H9 (cell line): ENCODE data around the gene LONP2. TPM values are rescaled to one million over a fixed set of nuclear protein-coding genes. Genes with fewer than 3 reads are reported as not detected.
A peak's percentile ranks its signal among the peaks of the same experiment; 100 is the strongest.

ENCODE experiments used
- DNase-seq: peaks from one replicate; pipeline ENCODE4 v3.0.0-alpha.2; 2017
- H2AFZ ChIP-seq: one replicate; pipeline ENCODE4 v1.6.1; 2013; ENCODE audit warnings: mild to moderate bottlenecking, low read length, control low read depth, moderate library complexity
- H2AK5ac ChIP-seq: 2 replicates; pipeline ENCODE4 v1.6.1; 2013; ENCODE audit warnings: low read length, control low read depth, mixed read lengths; ENCODE audit not compliant: insufficient read length
- H2BK120ac ChIP-seq: one replicate; pipeline ENCODE4 v1.6.1; 2013; ENCODE audit warnings: low read depth, mild to moderate bottlenecking, low read length, control low read depth, inconsistent platforms; ENCODE audit not compliant: poor library complexity, severe bottlenecking
- H2BK12ac ChIP-seq: 2 replicates; pipeline ENCODE4 v1.6.1; 2013; ENCODE audit warnings: low read length, control low read depth, mixed read lengths, low read depth; ENCODE audit not compliant: insufficient read length
- H2BK15ac ChIP-seq: 2 replicates; pipeline ENCODE4 v1.6.1; 2013; ENCODE audit warnings: low read depth, low read length, control low read depth
- H2BK20ac ChIP-seq: one replicate; pipeline ENCODE4 v1.6.1; 2013; ENCODE audit warnings: low read depth, mild to moderate bottlenecking, low read length, control low read depth, inconsistent platforms; ENCODE audit not compliant: poor library complexity, severe bottlenecking
- H2BK5ac ChIP-seq: 2 replicates; pipeline ENCODE4 v1.6.1; 2013; ENCODE audit warnings: low read length, control low read depth, mixed read lengths; ENCODE audit not compliant: insufficient read length
- H3K14ac ChIP-seq: 2 replicates; pipeline ENCODE4 v1.6.1; 2013; ENCODE audit warnings: low read length, control low read depth; ENCODE audit not compliant: insufficient read depth
- H3K18ac ChIP-seq: 2 replicates; pipeline ENCODE4 v1.6.1; 2013; ENCODE audit warnings: low read depth, mild to moderate bottlenecking, mixed read lengths, low read length, control low read depth; ENCODE audit not compliant: insufficient read length
- H3K23ac ChIP-seq: 2 replicates; pipeline ENCODE4 v1.6.1; 2013; ENCODE audit warnings: low read length, control low read depth, mixed read lengths, low read depth; ENCODE audit not compliant: insufficient read length
- H3K23me2 ChIP-seq: 2 replicates; pipeline ENCODE4 v1.6.1; 2013; ENCODE audit warnings: low read depth, mild to moderate bottlenecking, mixed read lengths, low read length, control low read depth; ENCODE audit not compliant: insufficient read length, poor library complexity, severe bottlenecking
- H3K27ac ChIP-seq: 2 replicates; pipeline ENCODE4 v1.5.1; 2013; ENCODE audit warnings: low read length, control low read depth, mixed read lengths, low read depth; ENCODE audit not compliant: insufficient read length
- H3K27me3 ChIP-seq: 2 replicates; pipeline ENCODE4 v1.6.1; 2013; ENCODE audit warnings: low read length, control low read depth, inconsistent platforms; ENCODE audit not compliant: insufficient read depth
- H3K4ac ChIP-seq: 2 replicates; pipeline ENCODE4 v1.6.1; 2013; ENCODE audit warnings: low read depth, mild to moderate bottlenecking, control low read depth, inconsistent platforms, low read length, moderate library complexity
- H3K4me1 ChIP-seq: 2 replicates; pipeline ENCODE4 v1.6.1; 2013; ENCODE audit warnings: low read length, control low read depth, inconsistent platforms; ENCODE audit not compliant: insufficient read depth
- H3K4me2 ChIP-seq: 2 replicates; pipeline ENCODE4 v1.6.1; 2013; ENCODE audit warnings: low read length, control low read depth, mixed read lengths; ENCODE audit not compliant: insufficient read length, insufficient read depth
- H3K56ac ChIP-seq: 2 replicates; pipeline ENCODE4 v1.6.1; 2013; ENCODE audit warnings: low read depth, mild to moderate bottlenecking, mixed read lengths, low read length, control low read depth; ENCODE audit not compliant: insufficient read length
- H3K79me1 ChIP-seq: 2 replicates; pipeline ENCODE4 v1.6.1; 2013; ENCODE audit warnings: low read depth, mild to moderate bottlenecking, moderate library complexity, low read length, control low read depth, inconsistent platforms; ENCODE audit not compliant: insufficient read depth, poor library complexity, severe bottlenecking
- H3K79me2 ChIP-seq: 2 replicates; pipeline ENCODE4 v1.6.1; 2013; ENCODE audit warnings: low read length, control low read depth, inconsistent platforms; ENCODE audit not compliant: insufficient read depth
- H3K9ac ChIP-seq: 2 replicates; pipeline ENCODE4 v1.6.1; 2013; ENCODE audit warnings: low read length, control low read depth, mixed read lengths; ENCODE audit not compliant: insufficient read length; ENCODE audit errors: extremely low read depth
- H3K9me3 ChIP-seq: one replicate; pipeline ENCODE4 v1.6.1; 2013; ENCODE audit warnings: low read depth, low read length, inconsistent platforms; ENCODE audit not compliant: control insufficient read depth
- H3T11ph ChIP-seq: one replicate; pipeline ENCODE4 v1.6.1; 2013; ENCODE audit warnings: mild to moderate bottlenecking, low read length, control low read depth, inconsistent platforms
- H4K20me1 ChIP-seq: one replicate; pipeline ENCODE4 v1.6.1; 2013; ENCODE audit not compliant: control insufficient read depth, insufficient read length, insufficient read depth
- H4K5ac ChIP-seq: 2 replicates; pipeline ENCODE4 v1.6.1; 2013; ENCODE audit warnings: low read depth, mild to moderate bottlenecking, mixed read lengths, low read length, control low read depth; ENCODE audit not compliant: insufficient read length
- H4K8ac ChIP-seq: replicated peaks from 2 replicates; pipeline ENCODE4 v1.6.1; 2013; ENCODE audit warnings: low read length, control low read depth, mixed read lengths, low read depth; ENCODE audit not compliant: insufficient read length
- H4K91ac ChIP-seq: 2 replicates; pipeline ENCODE4 v1.6.1; 2013; ENCODE audit warnings: low read depth, mild to moderate bottlenecking, moderate library complexity, mixed read lengths, low read length, control low read depth; ENCODE audit not compliant: insufficient read length
- H3K27ac Mint-ChIP-seq, 3 experiments: 2 replicates in 2 of 3; 3 replicates in 1 of 3; pipeline ENCODE4 v1.8.0; 2020 to 2021; ENCODE audit warnings: mixed read lengths in 3 of 3, mild to moderate bottlenecking in 1 of 3, moderate library complexity in 1 of 3
- H3K27me3 Mint-ChIP-seq: 2 replicates; pipeline ENCODE4 v1.8.0; 2021; ENCODE audit warnings: low read depth, mild to moderate bottlenecking, moderate library complexity, mixed read lengths
- H3K36me3 Mint-ChIP-seq, 3 experiments: 2 replicates in 2 of 3; 3 replicates in 1 of 3; pipeline ENCODE4 v1.8.0; 2020 to 2021; ENCODE audit warnings: low read depth in 3 of 3, mixed read lengths in 3 of 3; ENCODE audit not compliant: insufficient read depth in 1 of 3
- H3K4me1 Mint-ChIP-seq, 2 experiments: 2 replicates each; pipeline ENCODE4 v1.8.0; 2020; ENCODE audit warnings: mixed read lengths in 2 of 2
- H3K4me3 Mint-ChIP-seq, 2 experiments: 2 replicates in 1 of 2; 3 replicates in 1 of 2; pipeline ENCODE4 v1.8.0; 2020 to 2021; ENCODE audit warnings: mild to moderate bottlenecking in 2 of 2, mixed read lengths in 2 of 2, moderate library complexity in 1 of 2
- H3K9me3 Mint-ChIP-seq, 2 experiments: 2 replicates in 1 of 2; 3 replicates in 1 of 2; pipeline ENCODE4 v1.8.0; 2020; ENCODE audit warnings: mild to moderate bottlenecking in 2 of 2, mixed read lengths in 2 of 2, moderate library complexity in 1 of 2
- WGBS: extraction: QIAGEN DNeasy Blood & Tissue Kit; methylation state at CpG from one replicate; pipeline ENCODE4 v1.1.7; 2013; ENCODE audit warnings: missing lambda C conversion rate, low lambda C conversion rate, mixed read lengths; ENCODE audit not compliant: insufficient read length; ENCODE audit errors: extremely low coverage; 5-methylcytosine and 5-hydroxymethylcytosine counted together
- total RNA-seq: library from RNA; stranded (reverse); gene quantifications from 2 replicates; pipeline ENCODE4 v1.2.1, GENCODE V29; 2021
- TF ChIP-seq, protein P1 (sequence below): fragments of 200-600 bp; sonication (generic); conservative IDR thresholded peaks from 3 replicates; pipeline ENCODE4 v1.8.0; 2021; ENCODE audit warnings: antibody characterized with exemption, mild to moderate bottlenecking

LONP2 gene
- total RNA-seq, 1 experiment from 2014 or later, result 27.8 TPM

DNA sequence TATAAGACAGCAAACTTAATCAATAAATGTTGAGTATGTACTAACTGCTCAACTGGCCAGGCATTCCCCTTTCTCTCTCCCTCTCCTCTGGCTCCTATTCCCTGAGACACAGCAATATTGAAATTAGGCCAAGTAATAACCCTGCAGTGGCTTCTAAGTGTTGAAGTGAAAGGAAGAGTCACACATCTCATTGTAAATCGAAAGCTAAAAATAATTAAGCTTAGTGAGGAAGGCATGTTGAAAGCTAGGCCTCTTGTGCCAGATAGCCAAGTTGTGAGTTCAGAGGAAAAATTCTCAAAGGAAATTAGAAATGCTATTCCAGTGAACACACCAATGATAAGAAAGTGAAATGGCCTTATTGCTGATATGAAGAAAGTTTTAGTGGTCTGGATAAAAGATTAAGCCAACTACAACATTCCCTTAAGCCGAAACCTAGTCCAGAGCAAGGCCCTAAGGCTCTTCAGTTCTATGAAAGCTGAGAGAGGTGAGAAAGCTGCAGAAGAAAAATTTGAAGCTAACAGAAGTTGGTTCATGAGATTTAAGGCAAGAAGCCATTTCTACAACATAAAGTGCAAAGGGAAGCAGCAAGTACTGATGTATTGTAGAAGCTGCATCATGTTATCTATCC lies 38.6 kb downstream of the LONP2 start:
- H4K20me1 ChIP-seq, result no peaks in the 10 kb centered on the region
- no peak overlapping the region for H4K8ac ChIP-seq
- no peaks in the 10 kb centered on the region for H3K27me3 ChIP-seq
- no peak overlapping the region for H2AK5ac ChIP-seq
- no peak overlapping the region for H3K23ac ChIP-seq
- H4K91ac ChIP-seq, result no peak overlapping the region
- H3K9ac ChIP-seq, result no peak overlapping the region
- no peak overlapping the region for H3K56ac ChIP-seq
- H3K18ac ChIP-seq, result no peak overlapping the region
- TF ChIP-seq, protein P1, sequence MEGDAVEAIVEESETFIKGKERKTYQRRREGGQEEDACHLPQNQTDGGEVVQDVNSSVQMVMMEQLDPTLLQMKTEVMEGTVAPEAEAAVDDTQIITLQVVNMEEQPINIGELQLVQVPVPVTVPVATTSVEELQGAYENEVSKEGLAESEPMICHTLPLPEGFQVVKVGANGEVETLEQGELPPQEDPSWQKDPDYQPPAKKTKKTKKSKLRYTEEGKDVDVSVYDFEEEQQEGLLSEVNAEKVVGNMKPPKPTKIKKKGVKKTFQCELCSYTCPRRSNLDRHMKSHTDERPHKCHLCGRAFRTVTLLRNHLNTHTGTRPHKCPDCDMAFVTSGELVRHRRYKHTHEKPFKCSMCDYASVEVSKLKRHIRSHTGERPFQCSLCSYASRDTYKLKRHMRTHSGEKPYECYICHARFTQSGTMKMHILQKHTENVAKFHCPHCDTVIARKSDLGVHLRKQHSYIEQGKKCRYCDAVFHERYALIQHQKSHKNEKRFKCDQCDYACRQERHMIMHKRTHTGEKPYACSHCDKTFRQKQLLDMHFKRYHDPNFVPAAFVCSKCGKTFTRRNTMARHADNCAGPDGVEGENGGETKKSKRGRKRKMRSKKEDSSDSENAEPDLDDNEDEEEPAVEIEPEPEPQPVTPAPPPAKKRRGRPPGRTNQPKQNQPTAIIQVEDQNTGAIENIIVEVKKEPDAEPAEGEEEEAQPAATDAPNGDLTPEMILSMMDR, result no peak
- Mint-ChIP-seq H3K36me3 (peaks cover 21 to 41% (median 25%) of the 10 kb centered on the region in 3 experiments), H3K27me3 (no peaks in the 10 kb centered on the region), H3K4me3 (no peak overlapping the region), H3K27ac (peak overlapping the region in 1 of 3 experiments; percentile 90; a peak in 4 of 7 replicates), H3K9me3 (peaks cover 15% of the 10 kb centered on the region in 2 experiments), H3K4me1 (peaks cover 8 to 15% of the 10 kb centered on the region in 2 experiments)
- no peaks in the 10 kb centered on the region for H3K79me2 ChIP-seq
- no peak overlapping the region for H3T11ph ChIP-seq
- no peak overlapping the region for H2AFZ ChIP-seq
- no peak overlapping the region for H3K27ac ChIP-seq
- H2BK15ac ChIP-seq, result no peak overlapping the region
- peaks cover 4% of the 10 kb centered on the region for H3K4me1 ChIP-seq
- no peak overlapping the region for H2BK5ac ChIP-seq
- no peak overlapping the region for H3K4me2 ChIP-seq
- H3K23me2 ChIP-seq, result no peaks in the 10 kb centered on the region
- H3K14ac ChIP-seq, result no peak overlapping the region
- H3K79me1 ChIP-seq, result no peaks in the 10 kb centered on the region
- H2BK20ac ChIP-seq, result no peak overlapping the region
- H4K5ac ChIP-seq, result no peak overlapping the region
- no peak overlapping the region for H3K4ac ChIP-seq
- no peak overlapping the region for H2BK120ac ChIP-seq
- H3K9me3 ChIP-seq, result peaks cover 9% of the 10 kb centered on the region
- DNase-seq, result no peak
- no peak overlapping the region for H2BK12ac ChIP-seq
- no CpG with 5 or more reads among the region's 2 CpGs for WGBS
